K562 (cell line): ENCODE data around the gene NRXN3. TPM values are rescaled to one million over a fixed set of nuclear protein-coding genes. Genes with fewer than 3 reads are reported as not detected.

Experiments
- ATAC-seq: fragments of 200-7000 bp; cut with Tn5 transposase; 3 replicates; pipeline ENCODE4 v1.9.1; 2020; ENCODE audit warnings: moderate library complexity
- BruUV-seq: library from RNA; stranded (reverse); fragments of 400-500 nt; replicated peaks from 2 replicates; lab custom pipeline; 2021; lab: Mats Ljungman, UMichigan
- CTCF ChIA-PET: fragments of 300-600 bp; formaldehyde crosslinking; extraction: SDS; loops from one replicate; lab custom pipeline; 2021; ENCODE audit warnings: low intra/inter-chr PET ratio; lab: Yijun Ruan, JAX
- POLR2A ChIA-PET: fragments of 300-600, 350-650 bp; sonication (Branson Sonifier 250); formaldehyde crosslinking; extraction: SDS; loops from one replicate; lab custom pipeline; 2021; ENCODE audit warnings: antibody characterized with exemption, inconsistent platforms; lab: Yijun Ruan, JAX
- DNase-seq, 4 experiments: peaks; one replicate each; pipeline versions ENCODE4 v3.0.0 to v3.0.0-alpha.2; 2011 to 2018; ENCODE audit warnings: low spot score in 3 of 4, mixed read lengths in 3 of 4; ENCODE audit errors: extremely low read depth in 1 of 4
- FAIRE-seq: peaks from 2 replicates; lab custom pipeline; 2011; peaks lifted over from hg19 to GRCh38; lab: Jason Lieb, UNC
- H2AFZ ChIP-seq: 2 replicates; pipeline ENCODE4 v1.6.0; 2011; ENCODE audit warnings: low read depth, low read length, control low read depth, inconsistent platforms
- H3K27ac ChIP-seq: fragments of 200-600 bp; 3 replicates; pipeline ENCODE4 v1.8.0; 2011; ENCODE audit warnings: low read depth, mild to moderate bottlenecking, control low read depth, inconsistent platforms, low read length, moderate library complexity, mixed read lengths; ENCODE audit errors: extremely low read depth
- H3K27me3 ChIP-seq, 2 experiments: fragments of 300-600 bp in 1 of 2; 2 replicates in 1 of 2; 3 replicates in 1 of 2; pipeline versions ENCODE4 v1.6.0 to v1.8.0; 2011; ENCODE audit warnings: inconsistent platforms in 2 of 2, low read length in 2 of 2, mild to moderate bottlenecking in 1 of 2, mixed read lengths in 1 of 2, moderate library complexity in 1 of 2; ENCODE audit not compliant: control insufficient read depth in 2 of 2, insufficient read depth in 2 of 2
- H3K36me3 ChIP-seq: fragments of 300-600 bp; 3 replicates; pipeline ENCODE4 v1.8.0; 2011; ENCODE audit warnings: mild to moderate bottlenecking, low read length, inconsistent platforms; ENCODE audit not compliant: control insufficient read depth, insufficient read depth
- H3K4me1 ChIP-seq, 2 experiments: fragments of 200-600 bp in 1 of 2; replicated peaks in 1 of 2; 2 replicates in 1 of 2; 3 replicates in 1 of 2; pipeline versions ENCODE4 v1.5.1 to v1.8.0; 2011; ENCODE audit warnings: inconsistent platforms in 2 of 2, low read length in 2 of 2, mild to moderate bottlenecking in 1 of 2, mixed read lengths in 1 of 2, moderate library complexity in 1 of 2; ENCODE audit not compliant: control insufficient read depth in 2 of 2, insufficient read depth in 2 of 2
- H3K4me2 ChIP-seq: 2 replicates; pipeline ENCODE4 v1.6.1; 2011; ENCODE audit warnings: low read length, control low read depth, inconsistent platforms, mixed read lengths; ENCODE audit not compliant: insufficient read depth
- H3K4me3 ChIP-seq: fragments of 200-600 bp; sonication (generic), shearing (Covaris generic); 2 replicates; pipeline ENCODE4 v1.5.1; 2016; ENCODE audit warnings: control low read depth, inconsistent platforms
- H3K79me2 ChIP-seq: fragments of 200-600 bp; 3 replicates; pipeline ENCODE4 v1.8.0; 2011; ENCODE audit warnings: low read length, inconsistent platforms; ENCODE audit not compliant: control insufficient read depth, insufficient read depth
- H3K9ac ChIP-seq, 2 experiments: 2 replicates each; pipeline versions ENCODE4 v1.6.0 to v1.6.1; 2011; ENCODE audit warnings: low read depth in 2 of 2, low read length in 2 of 2, control low read depth in 1 of 2, inconsistent platforms in 1 of 2, mild to moderate bottlenecking in 1 of 2, mixed read lengths in 1 of 2; ENCODE audit not compliant: insufficient read depth in 1 of 2
- H3K9me1 ChIP-seq: one replicate; pipeline ENCODE4 v1.6.0; 2011; ENCODE audit warnings: inconsistent platforms, mild to moderate bottlenecking, low read length, moderate library complexity; ENCODE audit not compliant: control insufficient read depth, insufficient read depth
- H3K9me3 ChIP-seq: replicated peaks from 2 replicates; pipeline ENCODE4 v1.5.1; 2011; ENCODE audit warnings: low read depth, low read length, inconsistent platforms; ENCODE audit not compliant: control insufficient read depth, insufficient read depth
- H4K20me1 ChIP-seq: replicated peaks from 2 replicates; pipeline ENCODE4 v1.6.1; 2011; ENCODE audit warnings: low read length, inconsistent platforms, mixed read lengths; ENCODE audit not compliant: control insufficient read depth, insufficient read depth
- CBX3 ChIP-seq, 2 experiments: IDR thresholded peaks; 1 replicate in 1 of 2; 2 replicates in 1 of 2; pipeline ENCODE4 v1.6.1; 2012; ENCODE audit warnings: inconsistent platforms in 2 of 2, low read length in 2 of 2, borderline replicate concordance in 1 of 2, control low read depth in 1 of 2
- HSF4 ChIP-seq: fragments of 250-450 bp; sonication (Bioruptor Pico); IDR thresholded peaks from 2 replicates; pipeline ENCODE4 v2.1.2; 2022; ENCODE audit warnings: mild to moderate bottlenecking, moderate library complexity, borderline replicate concordance
- KAT2B ChIP-seq: IDR thresholded peaks from one replicate; pipeline ENCODE4 v1.6.1; 2012; ENCODE audit warnings: low read depth, mild to moderate bottlenecking, control low read depth, inconsistent platforms, low read length, moderate library complexity
- NFE2 ChIP-seq: IDR thresholded peaks from 2 replicates; pipeline ENCODE4 v1.6.1; 2014; ENCODE audit warnings: antibody characterized with exemption, low read depth
- NR3C1 ChIP-seq: sonication (generic); formaldehyde crosslinking; IDR thresholded peaks from 2 replicates; pipeline ENCODE4 v1.8.1; 2022; ENCODE audit warnings: missing genetic modification reagents
- PHTF2 ChIP-seq: fragments of 250-450 bp; sonication (Bioruptor Pico); IDR thresholded peaks from 2 replicates; pipeline ENCODE4 v1.5.0; 2021; ENCODE audit warnings: mild to moderate bottlenecking
- SNRNP70 ChIP-seq: fragments of 200-400 bp; formaldehyde crosslinking; optimal IDR thresholded peaks from 2 replicates; pipeline ENCODE3; 2017; ENCODE audit warnings: low read depth, low read length
- TFAP4 ChIP-seq: sonication (generic); formaldehyde crosslinking; IDR thresholded peaks from 2 replicates; pipeline ENCODE4 v1.8.0; 2022; ENCODE audit warnings: missing genetic modification reagents, mild to moderate bottlenecking, moderate library complexity, borderline replicate concordance
- ZNF174 ChIP-seq: fragments of 250-450 bp; sonication (Bioruptor Pico); IDR thresholded peaks from 2 replicates; pipeline ENCODE4 v1.4.0; 2020; ENCODE audit warnings: mild to moderate bottlenecking
- ZNF197 ChIP-seq: fragments of 200-800 bp; sonication (Bioruptor generic); IDR thresholded peaks from 2 replicates; pipeline ENCODE4 v1.6.1; 2016; ENCODE audit warnings: low read depth, missing genetic modification characterization, missing compliant biosample characterization
- ZNF24 ChIP-seq: fragments of 450-650 bp; IDR thresholded peaks from 2 replicates; pipeline ENCODE4 v1.6.1; 2016
- ZNF280B ChIP-seq: fragments of 250-450 bp; sonication (Bioruptor Pico); IDR thresholded peaks from 2 replicates; pipeline ENCODE4 v1.5.1; 2021; ENCODE audit warnings: mild to moderate bottlenecking
- ZNF507 ChIP-seq: conservative IDR thresholded peaks from 2 replicates; pipeline ENCODE4 v1.6.1; 2017; ENCODE audit warnings: missing genetic modification characterization, missing compliant biosample characterization
- ZNF589 ChIP-seq: fragments of 200-800 bp; sonication (Bioruptor generic); IDR thresholded peaks from 2 replicates; pipeline ENCODE4 v1.6.1; 2016; ENCODE audit warnings: low read depth, missing genetic modification characterization, missing compliant biosample characterization
- WGBS: fragments of 100-300 bp; shearing (Covaris generic); methylation state at CpG from one replicate; pipeline ENCODE4 v1.1.6; 2016; ENCODE audit warnings: low coverage, mixed read lengths; ENCODE audit not compliant: insufficient coverage; ENCODE audit errors: missing lambda C conversion rate; 5-methylcytosine and 5-hydroxymethylcytosine counted together
- in situ Hi-C: fragments of 300-500 bp; cut with MboI; formaldehyde crosslinking; loops from 4 replicates; pipeline ENCODE4 v1.15.0; 2018; ENCODE audit warnings: inconsistent platforms, mixed read lengths
- intact Hi-C: fragments of 100-400 bp; cut with micrococcal nuclease; formaldehyde crosslinking; loops from 2 replicates; pipeline ENCODE4 v1.14.2; 2022
- polyA plus RNA-seq, 8 experiments: library from polyadenylated mRNA; depleted of rRNA in 4 of 8; stranded (reverse) in 5 of 8; unstranded in 3 of 8; fragments of >200 nt; fragmentation: Nextera tagmentation in 2 of 8; fragmentation: Illumina TruSeq in 1 of 8; extraction: Ambion mirVana in 2 of 8; extraction: Trizol in 1 of 8; gene quantifications; 2 replicates each; pipeline versions ENCODE4 v1.2.1 to v1.2.3, GENCODE V29; 2011 to 2014; ENCODE audit warnings: inconsistent platforms in 1 of 8, missing spikeins in 1 of 8
- total RNA-seq, 7 experiments: library from RNA; depleted of rRNA in 6 of 7; stranded (reverse); fragments of >200 nt in 6 of 7; fragmentation: Illumina TruSeq in 2 of 7; extraction: Trizol in 2 of 7; gene quantifications; 2 replicates each; pipeline versions ENCODE4 v1.2.1 to v1.2.3, GENCODE V29; 2011 to 2021; ENCODE audit warnings: low replicate concordance in 1 of 7
- TF ChIP-seq, protein P1 (sequence below): fragments of 250-450 bp; sonication (Bioruptor Pico); IDR thresholded peaks from 2 replicates; pipeline ENCODE4 v1.8.0; 2022; ENCODE audit warnings: inconsistent platforms

NRXN3 gene
- total and polyA plus RNA-seq, 9 of the 15 experiments (the other 6 are each of a cell fraction or from before 2014, with no cell fraction given) = 0.09 TPM; not detected in 8

GRCh38 chr14:79229383-79229909 is 1059.3 kb downstream of the NRXN3 start:
- H4K20me1 ChIP-seq = no peaks in the 10 kb centered on the region
- no peak overlapping the region for H3K4me3 ChIP-seq
- intact Hi-C loops (no loop called here), in situ Hi-C loops (no loop called here)
- 0% methylated on average over 6 of the region's 8 CpGs for WGBS
- ChIA-PET POLR2A (no interaction called here), CTCF (no interaction called here)
- FAIRE-seq (no peak), DNase-seq (no peak), ATAC-seq (no peak)
- H2AFZ ChIP-seq = no peak overlapping the region
- H3K9me3 ChIP-seq = no peaks in the 10 kb centered on the region
- no peaks in the 10 kb centered on the region for H3K27me3 ChIP-seq
- no TSS peak for BruUV-seq
- no peaks in the 10 kb centered on the region for H3K9me1 ChIP-seq
- no peak overlapping the region for H3K4me2 ChIP-seq
- no peaks in the 10 kb centered on the region for H3K36me3 ChIP-seq
- H3K9ac ChIP-seq = no peak overlapping the region
- H3K79me2 ChIP-seq = no peaks in the 10 kb centered on the region
- no peaks in the 10 kb centered on the region for H3K4me1 ChIP-seq
- H3K27ac ChIP-seq = no peak overlapping the region
- TF ChIP-seq SNRNP70 = no peak
- TF ChIP-seq NR3C1 (CRISPR knock-in tag) = no peak
- TF ChIP-seq ZNF507 (tag) = no peak
- no peak for TF ChIP-seq TFAP4 (CRISPR knock-in tag)
- TF ChIP-seq ZNF280B = no peak
- no peak for TF ChIP-seq ZNF174 (CRISPR knock-in tag)
- no peak for TF ChIP-seq PHTF2 (CRISPR knock-in tag)
- TF ChIP-seq HSF4 (CRISPR knock-in tag) = no peak
- TF ChIP-seq CBX3 (IDR thresholded peaks at IDR 0.05; ENCODE audit: borderline replicate concordance in 1 of 2, low read length in 2 of 2) = no peak
- TF ChIP-seq NFE2 = no peak
- TF ChIP-seq ZNF589 = no peak
- TF ChIP-seq ZNF197 (CRISPR knock-in tag) = no peak
- no peak for TF ChIP-seq KAT2B
- TF ChIP-seq, protein P1, sequence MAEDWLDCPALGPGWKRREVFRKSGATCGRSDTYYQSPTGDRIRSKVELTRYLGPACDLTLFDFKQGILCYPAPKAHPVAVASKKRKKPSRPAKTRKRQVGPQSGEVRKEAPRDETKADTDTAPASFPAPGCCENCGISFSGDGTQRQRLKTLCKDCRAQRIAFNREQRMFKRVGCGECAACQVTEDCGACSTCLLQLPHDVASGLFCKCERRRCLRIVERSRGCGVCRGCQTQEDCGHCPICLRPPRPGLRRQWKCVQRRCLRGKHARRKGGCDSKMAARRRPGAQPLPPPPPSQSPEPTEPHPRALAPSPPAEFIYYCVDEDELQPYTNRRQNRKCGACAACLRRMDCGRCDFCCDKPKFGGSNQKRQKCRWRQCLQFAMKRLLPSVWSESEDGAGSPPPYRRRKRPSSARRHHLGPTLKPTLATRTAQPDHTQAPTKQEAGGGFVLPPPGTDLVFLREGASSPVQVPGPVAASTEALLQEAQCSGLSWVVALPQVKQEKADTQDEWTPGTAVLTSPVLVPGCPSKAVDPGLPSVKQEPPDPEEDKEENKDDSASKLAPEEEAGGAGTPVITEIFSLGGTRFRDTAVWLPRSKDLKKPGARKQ (CRISPR knock-in tag) = no peak
- no peak for TF ChIP-seq ZNF24
